ENCODE measurements around the gene LONP1. TPM values are rescaled to one million over a fixed set of nuclear protein-coding genes. Genes with fewer than 3 reads are reported as not detected.

The LONP1 gene
- total RNA-seq, 2 donors from 2014 or later, result 31.9 to 95.6 TPM

DNA sequence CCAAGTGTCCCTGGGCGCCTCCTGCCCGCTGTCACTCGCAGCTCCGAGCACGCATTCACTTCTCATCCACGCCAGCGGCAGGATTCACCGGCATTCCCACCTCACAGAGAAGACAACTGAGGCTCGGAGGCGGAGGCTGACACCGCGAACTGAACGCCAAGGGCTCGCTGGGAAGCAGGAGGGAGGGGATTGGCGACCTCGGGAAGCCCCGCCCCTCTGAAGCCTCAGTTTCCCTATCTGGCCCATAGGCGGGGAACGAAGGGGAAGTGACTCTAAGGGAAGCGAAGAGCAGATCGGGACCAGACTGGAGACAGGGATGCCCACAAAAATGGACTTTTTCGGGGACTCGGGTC, 39.9 kb downstream of the LONP1 start:
- H3K9me3 ChIP-seq, result no peaks in the 10 kb centered on the region
- ATAC-seq (peak; percentile 1), DNase-seq (no peak)
- no peaks in the 10 kb centered on the region for H3K27me3 ChIP-seq
- 0 to 2% methylated on average over 3 to 23 of the region's 23 CpGs for WGBS, 2 donors
- H3K4me1 ChIP-seq, result peaks cover 22% of the 10 kb centered on the region
- TF ChIP-seq CTCF (IDR thresholded peaks at IDR 0.05) (peak in 2 of 7 experiments; percentile 4 to 18), POLR2A (IDR thresholded peaks at IDR 0.05) (no peak)
- H3K4me3 ChIP-seq, result peak overlapping the region; percentile 62 to 82
- intact Hi-C loops (cut with DNase I), result no loop called here
- H3K27ac ChIP-seq, result peak overlapping the region; percentile 72 to 93 (median 85)
- H3K36me3 ChIP-seq (replicated peaks in 1 of 2; ENCODE audit: insufficient read depth in 1 of 2, low read depth in 2 of 2), result no peaks in the 10 kb centered on the region

DNA sequence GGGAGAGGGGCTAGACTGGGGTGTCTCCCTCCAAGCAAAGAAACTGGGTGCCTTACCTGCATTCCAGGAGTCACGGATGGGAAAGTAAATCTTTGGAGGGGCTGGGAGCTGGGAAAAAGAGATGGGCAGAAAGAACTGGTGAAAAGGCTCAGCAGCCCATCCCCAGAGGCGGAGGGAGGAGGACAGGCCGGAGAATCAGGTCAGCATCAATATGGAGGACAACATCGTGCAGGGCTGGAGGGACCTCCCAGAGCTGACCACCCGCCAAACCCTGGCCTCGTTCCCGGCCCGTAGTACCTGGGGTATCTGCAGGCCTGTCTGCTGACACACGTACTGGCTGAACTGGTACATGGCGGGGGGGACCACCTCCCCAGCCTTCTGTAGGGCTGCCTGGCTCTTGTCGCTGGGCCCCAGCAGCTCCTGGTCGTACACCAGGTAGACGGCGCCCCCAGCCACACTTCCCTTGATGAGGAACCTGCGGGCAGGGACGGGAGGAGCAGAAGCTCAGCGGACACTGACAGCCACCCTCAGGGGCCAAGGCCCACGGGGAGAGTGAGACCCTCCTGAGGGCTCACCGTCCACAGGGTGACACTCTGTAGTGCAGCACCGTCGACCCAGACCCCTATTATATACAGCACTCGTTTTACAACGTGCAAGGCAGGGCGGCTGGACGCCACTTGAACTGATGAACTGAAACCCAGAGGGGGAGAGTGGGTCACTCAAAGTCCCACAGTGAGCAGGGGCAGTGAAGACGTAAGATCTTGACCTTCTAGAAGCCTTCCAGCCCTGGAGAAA, 40.5 kb downstream of the LONP1 start:
- Histone ChIP-seq H3K9me3 (no peaks in the 10 kb centered on the region), H3K36me3 (replicated peaks in 1 of 2; ENCODE audit: insufficient read depth in 1 of 2, low read depth in 2 of 2) (no peaks in the 10 kb centered on the region), H3K27ac (peak overlapping the region; percentile 72 to 93 (median 85)), H3K4me1 (peaks cover 22% of the 10 kb centered on the region), H3K27me3 (no peaks in the 10 kb centered on the region), H3K4me3 (peak overlapping the region; percentile 62 to 82)
- DNase-seq (no peak), ATAC-seq (no peak)
- 23 to 36% methylated on average over 14 to 26 of the region's 26 CpGs for WGBS, 2 donors
- no peak for TF ChIP-seq POLR2A (IDR thresholded peaks at IDR 0.05)
- TF ChIP-seq CTCF (IDR thresholded peaks at IDR 0.05), result no peak
- intact Hi-C loops (cut with DNase I), result no loop called here

DNA sequence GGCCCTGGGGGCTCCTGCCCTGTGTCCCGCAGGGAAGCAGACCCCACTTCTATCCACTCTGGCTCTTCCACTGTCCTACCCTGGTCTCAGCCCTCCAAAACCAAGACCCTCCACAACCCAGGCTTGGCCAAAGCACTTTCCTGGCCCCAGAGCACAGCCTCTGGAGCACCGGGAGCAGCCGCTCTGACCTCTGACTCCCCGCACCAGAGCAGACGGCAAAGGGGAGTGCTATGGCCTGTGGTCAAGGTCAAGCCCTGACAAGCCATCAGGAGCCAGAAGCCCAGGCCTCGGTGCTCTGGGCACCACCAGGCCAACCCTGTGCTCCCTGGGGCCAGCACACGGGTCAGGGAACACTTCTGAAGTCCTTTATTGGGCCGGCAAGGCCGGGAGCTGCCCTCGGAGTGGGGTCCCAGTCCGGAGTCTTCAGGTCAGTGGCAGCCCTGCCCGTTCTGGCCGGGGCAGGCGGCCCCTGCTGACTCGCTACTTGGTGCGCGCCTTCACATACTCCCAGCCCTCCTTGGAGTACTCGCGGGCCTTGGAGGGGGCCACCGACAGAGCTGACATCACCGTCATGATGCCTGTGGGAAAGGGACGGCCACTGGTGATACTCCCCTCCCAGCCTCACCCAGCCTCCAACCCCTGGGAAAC, 41.8 kb downstream of the LONP1 start:
- WGBS, 2 donors, result 82 to 100% methylated on average over 2 to 19 of the region's 22 CpGs
- Histone ChIP-seq H3K36me3 (replicated peaks in 1 of 2; ENCODE audit: insufficient read depth in 1 of 2, low read depth in 2 of 2) (no peaks in the 10 kb centered on the region), H3K4me1 (peaks cover 22% of the 10 kb centered on the region), H3K9me3 (no peaks in the 10 kb centered on the region), H3K27me3 (no peaks in the 10 kb centered on the region), H3K4me3 (no peak overlapping the region), H3K27ac (no peak overlapping the region)
- no peak for DNase-seq
- intact Hi-C loops (cut with DNase I), result no loop called here
- ATAC-seq, result no peak
- TF ChIP-seq CTCF (IDR thresholded peaks at IDR 0.05), result no peak
- TF ChIP-seq POLR2A (IDR thresholded peaks at IDR 0.05), result no peak

DNA sequence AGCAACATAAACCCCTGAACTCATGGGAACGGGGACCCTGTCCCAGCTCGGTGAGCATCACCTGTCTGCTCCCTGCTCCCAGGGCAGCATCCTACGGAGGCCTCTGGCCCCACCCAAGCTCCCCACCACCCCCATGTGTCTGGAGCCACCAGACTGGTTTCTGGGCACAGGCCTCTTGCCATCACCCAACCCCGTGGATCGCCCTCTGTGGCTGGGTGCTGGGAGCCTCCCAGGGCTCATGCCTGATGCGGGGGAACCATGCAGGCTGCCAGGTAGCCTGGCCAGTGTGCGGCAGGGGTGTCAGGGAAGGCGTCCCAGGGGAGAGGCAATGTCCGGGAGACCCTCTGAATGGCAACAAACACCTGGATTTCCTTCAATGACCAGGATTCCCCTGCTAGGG, 42.4 kb downstream of the LONP1 start:
- 79 to 80% methylated on average over 5 to 9 of the region's 9 CpGs for WGBS, 2 donors
- H3K9me3 ChIP-seq, result no peaks in the 10 kb centered on the region
- DNase-seq, result no peak
- H3K27ac ChIP-seq, result no peak overlapping the region
- H3K4me3 ChIP-seq, result no peak overlapping the region
- TF ChIP-seq POLR2A (IDR thresholded peaks at IDR 0.05) (no peak), CTCF (IDR thresholded peaks at IDR 0.05) (no peak)
- intact Hi-C loops (cut with DNase I), result no loop called here
- H3K27me3 ChIP-seq, result no peaks in the 10 kb centered on the region
- no peak for ATAC-seq
- H3K36me3 ChIP-seq (replicated peaks in 1 of 2; ENCODE audit: insufficient read depth in 1 of 2, low read depth in 2 of 2), result no peaks in the 10 kb centered on the region
- peaks cover 22% of the 10 kb centered on the region for H3K4me1 ChIP-seq
